K562 (cell line): ENCODE results near the gene NUP62. TPM values are rescaled to one million over a fixed set of nuclear protein-coding genes. Genes with fewer than 3 reads are reported as not detected.

Experiments
- HCFC1 ChIP-seq: IDR thresholded peaks from 2 replicates; pipeline ENCODE4 v1.6.1; 2012; ENCODE audit warnings: low read depth, low read length, improper control_type of control experiment
- HIVEP1 ChIP-seq: fragments of 250-450 bp; sonication (Bioruptor Pico); IDR thresholded peaks from 2 replicates; pipeline ENCODE4 v1.4.0; 2020; ENCODE audit warnings: mild to moderate bottlenecking
- IRF2 ChIP-seq: sonication (generic); formaldehyde crosslinking; IDR thresholded peaks from 2 replicates; pipeline ENCODE4 v1.8.1; 2022; ENCODE audit warnings: mild to moderate bottlenecking, missing genetic modification reagents
- MYC ChIP-seq, 2 experiments: fragments of 250-450 bp in 1 of 2; sonication (Bioruptor Pico) in 1 of 2; IDR thresholded peaks; 2 replicates each; pipeline versions ENCODE4 v1.5.1 to v1.6.1; 2012 to 2021; ENCODE audit warnings: low read depth in 2 of 2, borderline replicate concordance in 1 of 2, improper control_type of control experiment in 1 of 2, low read length in 1 of 2, mild to moderate bottlenecking in 1 of 2, moderate library complexity in 1 of 2
- NFIC ChIP-seq: fragments of 450-650 bp; IDR thresholded peaks from 2 replicates; pipeline ENCODE4 v1.6.1; 2017; ENCODE audit warnings: mild to moderate bottlenecking, inconsistent platforms
- PML ChIP-seq: IDR thresholded peaks from 2 replicates; pipeline ENCODE4 v1.6.1; 2012; ENCODE audit warnings: low read length, inconsistent platforms
- RCOR1 ChIP-seq, 2 experiments: IDR thresholded peaks; 2 replicates each; pipeline ENCODE4 v1.6.1; 2012; ENCODE audit warnings: low read depth in 2 of 2, low read length in 2 of 2, borderline replicate concordance in 1 of 2, improper control_type of control experiment in 1 of 2
- SIX5 ChIP-seq, 2 experiments: IDR thresholded peaks; 2 replicates each; pipeline ENCODE4 v1.6.1; 2011; ENCODE audit warnings: low read length in 2 of 2, borderline replicate concordance in 1 of 2, low read depth in 1 of 2, mild to moderate bottlenecking in 1 of 2, moderate library complexity in 1 of 2; ENCODE audit not compliant: insufficient read depth in 1 of 2
- ZBTB40 ChIP-seq, 2 experiments: fragments of 450-650 bp in 1 of 2; sonication (generic) in 1 of 2; formaldehyde crosslinking in 1 of 2; IDR thresholded peaks; 2 replicates each; pipeline versions ENCODE4 v1.7.1 to v1.9.0; 2016 to 2022; ENCODE audit warnings: inconsistent platforms in 1 of 2, mild to moderate bottlenecking in 1 of 2, missing genetic modification reagents in 1 of 2
- polyA plus RNA-seq, 8 experiments: library from polyadenylated mRNA; depleted of rRNA in 4 of 8; stranded (reverse) in 5 of 8; unstranded in 3 of 8; fragments of >200 nt; fragmentation: Nextera tagmentation in 2 of 8; fragmentation: Illumina TruSeq in 1 of 8; extraction: Ambion mirVana in 2 of 8; extraction: Trizol in 1 of 8; gene quantifications; 2 replicates each; pipeline versions ENCODE4 v1.2.1 to v1.2.3, GENCODE V29; 2011 to 2014; ENCODE audit warnings: inconsistent platforms in 1 of 8, missing spikeins in 1 of 8
- total RNA-seq, 7 experiments: library from RNA; depleted of rRNA in 6 of 7; stranded (reverse); fragments of >200 nt in 6 of 7; fragmentation: Illumina TruSeq in 2 of 7; extraction: Trizol in 2 of 7; gene quantifications; 2 replicates each; pipeline versions ENCODE4 v1.2.1 to v1.2.3, GENCODE V29; 2011 to 2021; ENCODE audit warnings: low replicate concordance in 1 of 7
- TF ChIP-seq, protein P1 (sequence below): sonication (generic); formaldehyde crosslinking; IDR thresholded peaks from 2 replicates; pipeline ENCODE4 v1.8.1; 2023; ENCODE audit warnings: mild to moderate bottlenecking, missing genetic modification reagents
- TF ChIP-seq, protein P2 (sequence below): fragments of 250-450 bp; sonication (Bioruptor Pico); IDR thresholded peaks from 2 replicates; pipeline ENCODE4 v1.4.0; 2020
- TF ChIP-seq, protein P3 (sequence below): fragments of 250-450 bp; sonication (Bioruptor Pico); IDR thresholded peaks from 2 replicates; pipeline ENCODE4 v1.6.1; 2021; ENCODE audit warnings: mild to moderate bottlenecking

NUP62 gene
- total and polyA plus RNA-seq, 9 of the 15 experiments (the other 6 are each of a cell fraction or from before 2014, with no cell fraction given), result 16.9 to 109 (median 66.0) TPM

GRCh38 chr19:49866933-49867782 is 62.1 kb downstream of the NUP62 start, which contains the start of gene PNKP (continued):
- TF ChIP-seq, protein P1, sequence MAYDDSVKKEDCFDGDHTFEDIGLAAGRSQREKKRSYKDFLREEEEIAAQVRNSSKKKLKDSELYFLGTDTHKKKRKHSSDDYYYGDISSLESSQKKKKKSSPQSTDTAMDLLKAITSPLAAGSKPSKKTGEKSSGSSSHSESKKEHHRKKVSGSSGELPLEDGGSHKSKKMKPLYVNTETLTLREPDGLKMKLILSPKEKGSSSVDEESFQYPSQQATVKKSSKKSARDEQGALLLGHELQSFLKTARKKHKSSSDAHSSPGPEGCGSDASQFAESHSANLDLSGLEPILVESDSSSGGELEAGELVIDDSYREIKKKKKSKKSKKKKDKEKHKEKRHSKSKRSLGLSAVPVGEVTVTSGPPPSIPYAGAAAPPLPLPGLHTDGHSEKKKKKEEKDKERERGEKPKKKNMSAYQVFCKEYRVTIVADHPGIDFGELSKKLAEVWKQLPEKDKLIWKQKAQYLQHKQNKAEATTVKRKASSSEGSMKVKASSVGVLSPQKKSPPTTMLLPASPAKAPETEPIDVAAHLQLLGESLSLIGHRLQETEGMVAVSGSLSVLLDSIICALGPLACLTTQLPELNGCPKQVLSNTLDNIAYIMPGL, result 0 out of 2 replicates have a peak, but pooled peaks have one; percentile 56
- TF ChIP-seq HCFC1 (no peak), PML (peak; percentile 64; the same call in 1 of the 2 replicates), MYC (IDR thresholded peaks at IDR 0.05; ENCODE audit: low read depth, low read length) (peak; percentile 86), MYC (CRISPR knock-in tag; IDR thresholded peaks at IDR 0.05; ENCODE audit: borderline replicate concordance, low read depth) (peak; percentile 74; the same call in 1 of the 2 replicates), ZBTB40 (IDR thresholded peaks at IDR 0.05) (peak; percentile 98), ZBTB40 (CRISPR knock-in tag; IDR thresholded peaks at IDR 0.05) (no peak), HIVEP1 (CRISPR knock-in tag) (no peak), NFIC (peak; percentile 62), SIX5 (IDR thresholded peaks at IDR 0.05; ENCODE audit: borderline replicate concordance in 1 of 2, insufficient read depth in 1 of 2, low read depth in 1 of 2, low read length in 2 of 2) (no peak), IRF2 (CRISPR knock-in tag) (no peak), RCOR1 (IDR thresholded peaks at IDR 0.05; ENCODE audit: borderline replicate concordance in 1 of 2, low read depth in 2 of 2, low read length in 2 of 2) (0 out of 4 replicates have a peak, but pooled peaks of 1 of the 2 experiments have one; percentile 6)
- TF ChIP-seq, protein P2, sequence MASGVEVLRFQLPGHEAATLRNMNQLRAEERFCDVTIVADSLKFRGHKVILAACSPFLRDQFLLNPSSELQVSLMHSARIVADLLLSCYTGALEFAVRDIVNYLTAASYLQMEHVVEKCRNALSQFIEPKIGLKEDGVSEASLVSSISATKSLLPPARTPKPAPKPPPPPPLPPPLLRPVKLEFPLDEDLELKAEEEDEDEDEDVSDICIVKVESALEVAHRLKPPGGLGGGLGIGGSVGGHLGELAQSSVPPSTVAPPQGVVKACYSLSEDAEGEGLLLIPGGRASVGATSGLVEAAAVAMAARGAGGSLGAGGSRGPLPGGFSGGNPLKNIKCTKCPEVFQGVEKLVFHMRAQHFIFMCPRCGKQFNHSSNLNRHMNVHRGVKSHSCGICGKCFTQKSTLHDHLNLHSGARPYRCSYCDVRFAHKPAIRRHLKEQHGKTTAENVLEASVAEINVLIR, result peak; percentile 80
- TF ChIP-seq, protein P3, sequence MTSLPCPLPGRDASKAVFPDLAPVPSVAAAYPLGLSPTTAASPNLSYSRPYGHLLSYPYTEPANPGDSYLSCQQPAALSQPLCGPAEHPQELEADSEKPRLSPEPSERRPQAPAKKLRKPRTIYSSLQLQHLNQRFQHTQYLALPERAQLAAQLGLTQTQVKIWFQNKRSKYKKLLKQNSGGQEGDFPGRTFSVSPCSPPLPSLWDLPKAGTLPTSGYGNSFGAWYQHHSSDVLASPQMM (CRISPR knock-in tag), result no peak
